IMR-90 (cell line): ENCODE data around the gene MSH2. TPM values are rescaled to one million over a fixed set of nuclear protein-coding genes. Genes with fewer than 3 reads are reported as not detected.

Source experiments
- ATAC-seq: fragments of 200-7000 bp; cut with Tn5 transposase; 2 replicates; pipeline ENCODE4 v1.9.1; 2020; ENCODE audit warnings: low read depth, mild to moderate bottlenecking, moderate library complexity
- BruUV-seq: library from RNA; stranded (reverse); fragments of 400-500 nt; replicated peaks from 2 replicates; lab custom pipeline; 2021; lab: Mats Ljungman, UMichigan
- CTCF ChIA-PET: fragments of 300-600 bp; formaldehyde crosslinking; extraction: SDS; loops from one replicate; lab custom pipeline; 2021; ENCODE audit warnings: antibody characterized with exemption; lab: Yijun Ruan, JAX
- POLR2A ChIA-PET: fragments of 300-600 bp; sonication (Branson Sonifier 250); formaldehyde crosslinking; loops from one replicate; lab custom pipeline; 2022; ENCODE audit warnings: antibody characterized with exemption; ENCODE audit not compliant: unreplicated experiment; lab: Charles Lee
- DNase-seq: peaks from one replicate; pipeline ENCODE4 v3.0.0; 2013
- H2AFZ ChIP-seq: replicated peaks from 2 replicates; pipeline ENCODE3; 2013; ENCODE audit warnings: low read length, mild to moderate bottlenecking; ENCODE audit not compliant: poor library complexity
- H2AK5ac ChIP-seq: 2 replicates; pipeline ENCODE4 v1.6.1; 2013; ENCODE audit warnings: low read depth, low read length, inconsistent platforms
- H2AK9ac ChIP-seq: replicated peaks from 2 replicates; pipeline ENCODE3; 2013; ENCODE audit warnings: mild to moderate bottlenecking, low read depth, low read length, moderate library complexity; ENCODE audit not compliant: poor library complexity
- H2BK120ac ChIP-seq: 2 replicates; pipeline ENCODE4 v1.6.1; 2013; ENCODE audit warnings: low read depth, low read length, inconsistent platforms
- H2BK15ac ChIP-seq: 3 replicates; pipeline ENCODE4 v1.6.1; 2013; ENCODE audit warnings: low read depth, low read length, inconsistent platforms
- H2BK20ac ChIP-seq: 2 replicates; pipeline ENCODE4 v1.6.1; 2013; ENCODE audit warnings: low read depth, mild to moderate bottlenecking, inconsistent platforms, low read length, moderate library complexity
- H2BK5ac ChIP-seq: 2 replicates; pipeline ENCODE4 v1.6.1; 2013; ENCODE audit warnings: mild to moderate bottlenecking, low read depth, low read length, inconsistent platforms; ENCODE audit not compliant: poor library complexity, severe bottlenecking
- H3K14ac ChIP-seq: replicated peaks from 2 replicates; pipeline ENCODE4 v1.6.1; 2013; ENCODE audit warnings: low read depth, low read length, inconsistent platforms
- H3K18ac ChIP-seq: 2 replicates; pipeline ENCODE4 v1.6.1; 2013; ENCODE audit warnings: low read depth, low read length, control low read depth
- H3K23ac ChIP-seq: 2 replicates; pipeline ENCODE4 v1.6.1; 2013; ENCODE audit warnings: low read depth, low read length, inconsistent platforms
- H3K27ac ChIP-seq: 2 replicates; pipeline ENCODE4 v1.5.1; 2013; ENCODE audit warnings: mild to moderate bottlenecking, control low read depth, low read length; ENCODE audit not compliant: insufficient read depth
- H3K27me3 ChIP-seq: 2 replicates; pipeline ENCODE4 v1.6.1; 2013; ENCODE audit warnings: low read length; ENCODE audit not compliant: control insufficient read depth, insufficient read depth
- H3K36me3 ChIP-seq: 2 replicates; pipeline ENCODE4 v1.6.1; 2013; ENCODE audit warnings: low read length, mixed read lengths; ENCODE audit not compliant: control insufficient read depth, insufficient read depth
- H3K4ac ChIP-seq: 2 replicates; pipeline ENCODE4 v1.6.1; 2013; ENCODE audit warnings: low read depth, low read length, inconsistent platforms
- H3K4me1 ChIP-seq: 2 replicates; pipeline ENCODE4 v1.6.1; 2013; ENCODE audit warnings: low read length, mixed read lengths; ENCODE audit not compliant: control insufficient read depth, insufficient read depth
- H3K4me2 ChIP-seq: 2 replicates; pipeline ENCODE4 v1.6.1; 2013; ENCODE audit warnings: low read depth, mild to moderate bottlenecking, control low read depth, low read length, moderate library complexity
- H3K4me3 ChIP-seq: 2 replicates; pipeline ENCODE4 v1.5.1; 2013; ENCODE audit warnings: low read depth, mild to moderate bottlenecking, control low read depth, low read length, moderate library complexity; ENCODE audit not compliant: insufficient read depth
- H3K56ac ChIP-seq: 2 replicates; pipeline ENCODE4 v1.6.1; 2013; ENCODE audit warnings: low read length, inconsistent platforms; ENCODE audit not compliant: insufficient read depth; ENCODE audit errors: extremely low read depth
- H3K79me1 ChIP-seq, 2 experiments: 2 replicates each; pipeline ENCODE4 v1.6.1; 2013; ENCODE audit warnings: low read length in 2 of 2, inconsistent platforms in 1 of 2, low read depth in 1 of 2
- H3K9ac ChIP-seq: 2 replicates; pipeline ENCODE4 v1.6.1; 2013; ENCODE audit warnings: low read depth, low read length, control low read depth
- H3K9me1 ChIP-seq: 2 replicates; pipeline ENCODE4 v1.6.1; 2013; ENCODE audit warnings: low read length, inconsistent platforms; ENCODE audit not compliant: insufficient read depth
- H3K9me3 ChIP-seq: 2 replicates; pipeline ENCODE4 v1.6.1; 2013; ENCODE audit warnings: low read length; ENCODE audit not compliant: control insufficient read depth, insufficient read depth
- H4K20me1 ChIP-seq: 2 replicates; pipeline ENCODE4 v1.6.1; 2013; ENCODE audit warnings: low read length, inconsistent platforms; ENCODE audit not compliant: insufficient read depth
- H4K5ac ChIP-seq: 2 replicates; pipeline ENCODE4 v1.6.1; 2013; ENCODE audit warnings: mild to moderate bottlenecking, low read depth, low read length, control low read depth
- H4K8ac ChIP-seq, 2 experiments: 2 replicates each; pipeline ENCODE4 v1.6.1; 2013; ENCODE audit warnings: low read depth in 2 of 2, low read length in 2 of 2, control low read depth in 1 of 2, inconsistent platforms in 1 of 2
- H4K91ac ChIP-seq: 2 replicates; pipeline ENCODE4 v1.6.1; 2013; ENCODE audit warnings: low read depth, low read length, inconsistent platforms; ENCODE audit not compliant: insufficient read depth
- BHLHE40 ChIP-seq: fragments of 150-350 bp; IDR thresholded peaks from 2 replicates; pipeline ENCODE4 v1.6.1; 2016; ENCODE audit warnings: mild to moderate bottlenecking, low read depth, low read length
- CEBPB ChIP-seq: IDR thresholded peaks from 2 replicates; pipeline ENCODE4 v1.6.1; 2012; ENCODE audit warnings: low read depth, low read length, improper control_type of control experiment
- CHD1 ChIP-seq: IDR thresholded peaks from 2 replicates; pipeline ENCODE4 v1.6.1; 2012; ENCODE audit warnings: low read depth, low read length, improper control_type of control experiment
- CTCF ChIP-seq: conservative IDR thresholded peaks from 2 replicates; pipeline ENCODE4 v1.5.1; 2012; ENCODE audit warnings: mild to moderate bottlenecking, low read depth, low read length, improper control_type of control experiment
- ELK1 ChIP-seq: fragments of 150-350 bp; IDR thresholded peaks from 2 replicates; pipeline ENCODE4 v1.6.1; 2016; ENCODE audit warnings: low read depth, mild to moderate bottlenecking, low read length, moderate library complexity, borderline replicate concordance
- MAFK ChIP-seq: IDR thresholded peaks from 2 replicates; pipeline ENCODE4 v1.6.1; 2012; ENCODE audit warnings: low read depth, low read length, improper control_type of control experiment
- MAZ ChIP-seq: IDR thresholded peaks from 2 replicates; pipeline ENCODE4 v1.6.1; 2012; ENCODE audit warnings: low read depth, mild to moderate bottlenecking, low read length, improper control_type of control experiment, moderate library complexity, borderline replicate concordance
- MXI1 ChIP-seq: IDR thresholded peaks from 2 replicates; pipeline ENCODE4 v1.6.1; 2012; ENCODE audit warnings: low read depth, mild to moderate bottlenecking, low read length, moderate library complexity, borderline replicate concordance
- NFE2L2 ChIP-seq: fragments of 150-350 bp; IDR thresholded peaks from 2 replicates; pipeline ENCODE4 v1.6.1; 2016; ENCODE audit warnings: low read depth, mild to moderate bottlenecking, low read length
- POLR2A ChIP-seq: IDR thresholded peaks from 2 replicates; pipeline ENCODE4 v1.6.1; 2012; ENCODE audit warnings: mild to moderate bottlenecking, low read depth, low read length
- RAD21 ChIP-seq: IDR thresholded peaks from 2 replicates; pipeline ENCODE4 v1.6.1; 2012; ENCODE audit warnings: low read length, improper control_type of control experiment
- RCOR1 ChIP-seq: IDR thresholded peaks from 2 replicates; pipeline ENCODE4 v1.6.1; 2012; ENCODE audit warnings: mild to moderate bottlenecking, low read length, improper control_type of control experiment; ENCODE audit not compliant: insufficient replicate concordance
- USF2 ChIP-seq: fragments of 150-350 bp; IDR thresholded peaks from 2 replicates; pipeline ENCODE4 v1.6.1; 2017; ENCODE audit warnings: mild to moderate bottlenecking, antibody characterized with exemption, low read length, low read depth
- WGBS, 2 experiments: methylation state at CpG; one replicate each; pipeline versions ENCODE4 v1.1.5 to v1.1.7; 2013; ENCODE audit warnings: missing lambda C conversion rate in 2 of 2; ENCODE audit not compliant: insufficient read length in 1 of 2; ENCODE audit errors: extremely low coverage in 2 of 2; 5-methylcytosine and 5-hydroxymethylcytosine counted together
- dilution Hi-C: fragments of 300-500 bp; cut with HindIII; formaldehyde crosslinking; loops from one replicate; pipeline ENCODE4 v1.14.3; 2018; ENCODE audit warnings: low sequenced_read_pairs; ENCODE audit not compliant: unreplicated experiment
- in situ Hi-C: fragments of 300-500 bp; cut with MboI; formaldehyde crosslinking; loops from 3 replicates; pipeline ENCODE4 v1.14.3; 2019; ENCODE audit warnings: low sequenced_read_pairs, inconsistent platforms, mixed read lengths
- intact Hi-C: fragments of 100-400 bp; cut with micrococcal nuclease; formaldehyde crosslinking; loops from 2 replicates; pipeline ENCODE4 v1.10.0; 2022
- polyA plus RNA-seq, 3 experiments: library from polyadenylated mRNA; depleted of rRNA; stranded (reverse); fragments of >200 nt; gene quantifications; 2 replicates each; pipeline ENCODE4 v1.2.3, GENCODE V29; 2012; ENCODE audit warnings: low replicate concordance in 1 of 3
- total RNA-seq: library from RNA; depleted of rRNA; stranded (reverse); fragments of >200 nt; gene quantifications from 2 replicates; pipeline ENCODE4 v1.2.3, GENCODE V29; 2012

The MSH2 gene
- total and polyA plus RNA-seq, 2 of the 4 experiments (the other 2 are of a cell fraction) = 13.8 to 22.6 TPM

- Histone ChIP-seq H3K4me3 (no peak overlapping the region), H4K20me1 (no peaks in the 10 kb centered on the region), H2BK20ac (no peak overlapping the region), H2BK5ac (no peak overlapping the region), H4K8ac (no peak overlapping the region), H3K9me1 (peaks cover 11% of the 10 kb centered on the region; the same call in 1 of the 2 replicates), H3K9me3 (peaks cover 5% of the 10 kb centered on the region), H3K56ac (no peak overlapping the region), H3K4me1 (peaks cover 4% of the 10 kb centered on the region), H3K9ac (no peak overlapping the region), H3K18ac (no peak overlapping the region), H4K5ac (no peak overlapping the region), H3K23ac (no peak overlapping the region), H3K4ac (no peak overlapping the region), H2BK120ac (no peak overlapping the region), H4K91ac (no peak overlapping the region), H3K14ac (no peak overlapping the region), H3K36me3 (no peaks in the 10 kb centered on the region), H2AFZ (no peak overlapping the region), H2AK5ac (no peak overlapping the region), H2BK15ac (no peak overlapping the region), H2AK9ac (no peak overlapping the region), H3K4me2 (no peak overlapping the region), H3K79me1 (no peaks in the 10 kb centered on the region), H3K27me3 (peaks cover 18% of the 10 kb centered on the region), H3K27ac (no peak overlapping the region)
- CTCF ChIA-PET = no interaction called here
- dilution Hi-C loops (no loop called here), intact Hi-C loops (no loop called here), in situ Hi-C loops (no loop called here)
- ATAC-seq (no peak), DNase-seq (no peak)
- POLR2A ChIA-PET = no interaction called here
- WGBS, 2 experiments = 100% methylated on average over 1 of the region's 4 CpGs; no CpG with 5 or more reads in 1 of the 2 experiments
- TF ChIP-seq ELK1 = no peak
- TF ChIP-seq BHLHE40 = no peak
- no peak for TF ChIP-seq CHD1
- TF ChIP-seq CTCF = no peak
- no peak for TF ChIP-seq MAZ
- no peak for TF ChIP-seq CEBPB
- TF ChIP-seq MAFK = no peak
- no peak for TF ChIP-seq MXI1
- no peak for TF ChIP-seq POLR2A
- TF ChIP-seq USF2 = no peak
- no peak for TF ChIP-seq RAD21
- TF ChIP-seq RCOR1 = no peak
- TF ChIP-seq NFE2L2 = no peak
- BruUV-seq = no TSS peak
These were observed 106.3 kb downstream of the MSH2 start for GRCh38 chr2:47509250-47509649.
